GM18519 (cell line): ENCODE data around the gene EIF2B2.
"Not testable (repeated sequence)": the region's sequence is repeated elsewhere in the genome, so short reads cannot be mapped to it uniquely, and the experiment has no call there.

Source experiments
- ATAC-seq: cut with Tn5 transposase; IDR thresholded peaks from one replicate; pipeline ENCODE4 v1.9.1; 2021; ENCODE audit warnings: mild to moderate bottlenecking, moderate library complexity; ENCODE audit not compliant: unreplicated experiment, low FRiP score

Gene EIF2B2

DNA sequence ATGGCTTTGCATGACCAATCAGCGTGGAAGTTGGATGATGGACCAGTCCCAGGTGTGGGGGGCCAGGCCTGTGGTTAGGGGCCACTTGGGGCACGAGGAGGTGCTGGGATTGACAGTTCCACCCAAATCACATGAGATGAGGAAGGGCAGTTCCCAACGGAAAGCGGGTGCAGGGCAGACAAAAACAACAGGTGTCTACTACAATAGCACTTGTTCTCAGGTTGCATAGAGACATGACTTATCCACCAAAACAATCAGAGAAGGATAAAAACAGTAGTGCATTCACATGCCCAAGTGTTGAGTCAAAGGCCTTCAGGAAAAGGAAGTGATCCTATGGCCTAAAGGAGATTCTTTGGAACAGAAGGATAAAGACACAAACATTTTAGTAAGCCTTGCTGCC, 14.6 kb upstream of the EIF2B2 start:
- no peak for ATAC-seq

DNA sequence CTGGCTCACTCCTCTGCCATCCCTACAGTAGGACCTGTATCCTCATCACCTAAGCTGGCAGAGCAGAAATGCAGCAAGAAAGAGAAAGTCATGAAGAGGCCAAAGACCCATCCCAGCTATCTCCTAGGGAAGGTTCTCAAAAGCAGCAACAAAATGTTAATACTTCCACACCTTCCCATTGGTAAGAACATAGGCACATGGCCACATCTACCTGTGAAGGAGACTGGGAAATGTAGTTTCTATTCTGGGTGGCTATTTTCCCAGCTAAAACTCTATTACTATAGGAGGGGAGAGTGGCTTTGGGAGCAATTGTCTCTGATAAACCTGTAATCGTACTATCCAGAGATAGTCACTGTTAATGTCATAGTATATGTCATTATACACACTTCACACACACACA, 13.7 kb upstream of the EIF2B2 start:
- no peak for ATAC-seq

DNA sequence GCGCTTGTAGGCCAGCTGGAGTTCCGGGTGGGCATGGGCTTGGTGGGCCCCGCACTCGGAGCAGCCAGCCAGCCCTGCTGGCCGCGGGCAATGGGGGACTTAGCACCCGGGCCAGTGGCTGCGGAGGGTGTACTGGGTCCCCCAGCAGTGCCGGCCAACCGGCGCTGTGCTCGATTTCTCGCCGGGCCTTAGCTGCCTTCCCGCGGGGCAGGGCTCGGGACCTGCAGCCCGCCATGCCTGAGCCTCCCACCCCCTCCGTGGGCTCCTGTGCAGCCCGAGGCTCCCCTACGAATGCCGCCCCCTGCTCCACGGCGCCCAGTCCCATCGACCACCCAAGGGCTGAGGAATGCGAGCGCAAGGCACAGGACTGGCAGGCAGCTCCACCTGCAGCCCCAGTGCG, 8.5 kb upstream of the EIF2B2 start:
- ATAC-seq, result not testable (repeated sequence)

DNA sequence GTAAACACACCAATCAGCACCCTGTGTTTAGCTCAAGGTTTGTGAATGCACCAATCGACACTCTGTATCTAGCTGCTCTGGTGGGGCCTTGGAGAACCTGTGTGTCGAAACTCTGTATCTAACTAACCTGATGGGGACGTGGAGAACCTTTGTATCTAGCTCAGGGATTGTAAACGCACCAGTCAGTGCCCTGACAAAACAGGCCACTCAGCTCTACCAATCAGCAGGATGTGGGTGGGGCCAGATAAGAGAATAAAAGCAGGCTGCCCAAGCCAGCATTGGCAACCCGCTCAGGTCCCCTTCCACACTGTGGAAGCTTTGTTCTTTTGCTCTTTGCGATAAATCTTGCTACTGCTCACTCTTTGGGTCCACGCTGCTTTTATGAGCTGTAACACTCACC, 6.9 kb upstream of the EIF2B2 start:
- not testable (repeated sequence) for ATAC-seq

DNA sequence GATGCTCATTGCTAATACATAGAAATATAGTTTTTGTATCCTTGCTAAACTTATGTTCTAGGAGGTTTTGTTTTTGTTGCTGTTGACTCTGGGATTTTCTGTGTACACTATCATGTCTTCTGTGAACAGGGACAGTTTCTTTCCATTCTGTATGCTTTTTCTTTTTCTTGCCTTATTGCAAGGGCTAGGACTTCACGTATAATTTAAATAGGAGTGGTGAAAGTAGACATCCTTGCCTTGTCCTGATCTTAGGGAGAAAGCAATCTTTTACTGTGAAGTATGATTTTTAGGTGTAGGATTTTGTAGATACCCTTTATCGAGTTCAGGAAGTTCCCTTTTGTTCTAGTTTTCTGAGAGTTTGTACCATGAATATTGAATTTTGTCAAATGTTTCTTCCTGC, 1.5 kb upstream of the EIF2B2 start:
- no peak for ATAC-seq

DNA sequence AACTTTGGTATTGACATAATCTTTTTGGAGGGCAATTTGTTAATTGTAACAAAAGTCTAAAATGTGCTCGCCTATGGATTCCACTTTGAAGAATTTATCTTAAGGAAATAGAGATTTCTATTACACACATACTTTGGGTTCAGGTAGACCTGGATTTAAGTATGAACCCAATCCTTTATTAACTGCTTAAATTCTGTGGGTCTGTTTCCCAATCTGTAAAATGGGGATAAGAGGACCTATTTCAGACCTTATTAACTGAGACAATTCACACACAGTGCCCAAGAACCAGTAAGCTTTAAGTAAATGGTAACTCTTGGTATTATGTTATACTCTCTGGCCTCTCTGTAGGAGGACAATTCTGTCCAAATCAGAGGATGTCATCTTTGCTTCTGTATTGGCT, 822 bp upstream of the EIF2B2 start:
- ATAC-seq, result no peak

DNA sequence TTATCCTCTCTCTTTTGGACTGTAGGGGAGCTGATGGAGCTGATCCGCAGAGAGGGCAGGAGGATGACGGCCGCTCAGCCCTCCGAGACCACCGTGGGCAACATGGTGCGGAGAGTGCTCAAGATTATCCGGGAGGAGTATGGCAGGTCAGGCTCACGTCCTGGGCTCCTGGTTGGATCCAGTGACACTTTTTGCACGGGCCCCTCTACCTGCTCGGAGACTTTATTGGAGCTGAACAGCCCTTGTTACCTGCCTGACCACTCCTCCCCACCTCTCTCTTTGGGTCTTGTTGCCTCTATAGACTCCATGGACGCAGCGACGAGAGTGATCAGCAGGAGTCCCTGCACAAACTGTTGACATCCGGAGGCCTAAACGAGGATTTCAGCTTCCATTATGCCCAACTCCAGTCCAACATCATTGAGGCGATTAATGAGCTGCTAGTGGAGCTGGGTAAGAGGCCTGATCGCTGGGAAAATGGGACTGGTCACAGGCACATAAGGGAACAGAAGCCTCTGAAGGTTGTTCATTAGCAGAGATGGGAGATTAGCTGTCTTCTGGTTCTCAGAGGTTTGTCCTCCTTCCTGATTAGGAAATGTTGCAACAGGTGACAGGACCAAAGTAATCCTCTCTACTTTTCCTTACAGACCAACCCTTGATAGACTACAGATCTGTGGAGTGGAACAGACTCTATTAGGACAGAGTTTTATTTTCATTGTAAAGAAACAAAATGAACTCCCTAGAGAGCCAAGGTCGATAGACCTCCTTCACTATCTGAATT, 718 bp downstream of the EIF2B2 start:
- no peak for ATAC-seq

DNA sequence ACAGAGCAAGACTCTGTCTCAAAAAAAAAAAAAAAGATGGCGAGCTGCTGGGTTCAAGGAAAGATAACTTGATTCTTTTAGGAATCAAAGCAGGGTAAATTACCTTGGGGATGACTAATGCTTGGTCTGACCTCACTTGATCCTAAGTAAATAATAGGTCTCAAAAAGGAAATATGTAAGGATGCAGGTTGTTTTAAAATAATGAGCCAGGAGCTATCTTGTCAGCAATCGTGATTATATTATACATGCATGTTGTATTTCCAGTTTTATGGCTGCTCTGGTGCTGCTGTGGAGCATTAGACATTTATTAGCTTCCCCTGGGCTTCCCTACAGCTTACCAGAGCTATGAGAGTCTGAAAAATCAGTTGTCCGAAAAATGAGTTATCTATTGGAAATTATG, 2.6 kb downstream of the EIF2B2 start:
- ATAC-seq, result no peak

DNA sequence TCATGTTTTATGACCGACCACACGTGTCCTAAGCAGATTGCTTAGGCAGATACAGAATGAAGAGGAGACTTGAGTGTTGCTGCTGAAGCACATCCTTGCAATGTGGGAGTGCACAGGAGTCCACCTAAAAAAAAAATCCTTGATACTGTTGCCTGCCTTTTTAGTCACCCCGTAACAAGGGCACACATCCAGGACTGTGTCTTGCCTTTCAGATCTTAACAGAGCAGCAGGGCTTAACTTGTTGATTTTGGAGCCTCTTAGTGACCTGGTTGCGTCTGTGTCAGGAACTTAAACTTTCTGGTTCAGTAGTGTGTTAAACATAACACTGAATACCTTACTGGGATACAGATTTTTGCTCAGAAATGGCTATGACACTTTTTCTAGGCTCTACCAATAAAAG, 6.5 kb downstream of the EIF2B2 start:
- no peak for ATAC-seq

DNA sequence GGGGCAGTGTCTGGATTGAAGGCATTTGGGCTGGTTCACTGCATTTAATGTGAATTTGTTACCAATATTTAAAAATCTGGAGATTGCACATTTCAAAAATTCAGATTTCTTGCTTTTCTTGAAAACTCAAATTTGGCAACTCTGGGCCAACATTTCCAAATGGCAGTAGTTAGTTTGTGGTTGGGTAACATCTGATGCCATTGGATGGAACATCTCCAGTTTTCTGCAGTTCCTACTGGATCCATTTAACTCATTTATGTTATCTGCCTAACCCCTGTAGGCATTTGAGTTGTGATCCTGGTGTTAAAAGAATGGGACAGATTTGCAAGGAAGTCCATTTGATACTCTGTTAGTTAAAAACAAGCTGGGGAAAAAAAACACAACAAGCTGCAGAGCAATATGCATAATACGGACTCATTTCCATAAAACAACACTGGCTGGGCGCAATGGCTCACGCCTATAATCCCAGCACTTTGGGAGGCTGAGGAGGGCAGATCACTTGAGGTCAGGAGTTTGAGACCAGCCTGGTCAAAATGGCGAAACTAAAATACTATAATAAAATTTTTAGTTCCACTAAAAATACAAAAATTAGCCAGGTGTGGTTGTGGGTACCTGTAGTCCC, 7.9 kb downstream of the EIF2B2 start:
- ATAC-seq, result no peak

DNA sequence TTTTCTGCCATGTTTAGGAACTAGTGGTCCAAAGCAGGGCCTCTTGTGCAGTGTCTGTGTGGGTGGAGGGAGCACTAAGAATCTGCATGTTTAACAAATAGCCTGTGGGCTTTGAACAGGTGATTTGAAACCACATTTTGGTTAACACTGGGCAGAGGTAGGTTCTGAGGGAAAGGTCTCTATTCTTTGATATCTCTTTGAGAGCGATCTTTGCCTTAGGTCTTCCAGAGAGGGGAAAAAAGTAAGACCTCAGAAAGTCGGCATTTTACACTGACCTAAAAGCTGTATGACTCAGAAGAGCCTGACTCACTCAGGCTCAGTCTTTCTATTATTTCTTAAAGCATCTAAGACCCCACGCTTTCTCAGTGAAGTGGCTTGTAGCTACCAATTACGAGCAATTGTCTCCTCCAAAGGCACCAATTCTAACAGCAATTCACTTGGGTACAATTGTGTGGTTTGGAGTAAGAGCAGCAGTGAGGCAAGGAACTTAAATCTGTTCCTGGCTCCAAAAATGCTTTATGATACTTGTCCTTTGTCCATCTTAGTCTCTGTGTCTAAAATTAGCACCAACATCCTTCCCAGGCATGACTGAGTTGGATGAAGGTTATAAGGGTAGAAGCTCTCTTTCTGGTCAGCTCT, 8.8 kb downstream of the EIF2B2 start:
- no peak for ATAC-seq

DNA sequence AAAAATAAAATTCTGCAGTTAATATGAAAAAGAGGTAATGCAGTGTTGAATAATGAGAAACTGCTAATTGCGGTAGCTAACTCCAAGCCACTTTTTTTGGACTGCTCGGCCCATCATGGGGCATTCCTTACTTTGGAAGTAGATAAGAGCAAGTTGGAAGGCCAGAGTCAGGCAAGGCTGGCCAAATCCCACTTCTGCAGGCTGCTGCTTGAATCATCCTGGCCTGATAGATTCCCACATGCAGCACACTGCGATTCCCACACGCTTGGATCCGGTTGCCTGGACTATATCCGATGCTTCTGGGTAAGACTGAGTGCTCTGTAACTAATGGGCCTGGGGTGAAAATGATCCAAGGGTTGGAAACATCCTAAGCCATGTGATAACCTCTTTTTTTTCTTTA, 10.6 kb downstream of the EIF2B2 start:
- ATAC-seq, result no peak

DNA sequence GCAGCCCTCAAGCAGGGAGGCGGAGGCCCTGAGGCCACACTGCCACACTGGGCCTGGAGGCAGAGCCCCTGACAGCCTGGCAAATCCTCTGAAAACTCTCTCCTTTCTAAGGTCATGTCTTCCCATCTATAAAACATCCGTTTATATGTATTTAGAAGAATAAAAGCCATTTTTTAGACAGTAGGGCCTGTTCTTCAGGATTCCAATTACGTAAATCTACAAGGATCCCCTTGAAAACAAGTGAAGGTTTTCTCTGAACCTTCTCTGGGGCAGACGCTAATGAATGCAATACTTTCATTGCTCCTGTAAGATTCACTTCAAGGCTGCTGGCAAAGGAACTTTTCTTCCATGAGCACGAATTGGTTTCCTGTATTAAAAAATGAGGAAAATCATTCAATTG, 12.8 kb downstream of the EIF2B2 start:
- ATAC-seq, result no peak

DNA sequence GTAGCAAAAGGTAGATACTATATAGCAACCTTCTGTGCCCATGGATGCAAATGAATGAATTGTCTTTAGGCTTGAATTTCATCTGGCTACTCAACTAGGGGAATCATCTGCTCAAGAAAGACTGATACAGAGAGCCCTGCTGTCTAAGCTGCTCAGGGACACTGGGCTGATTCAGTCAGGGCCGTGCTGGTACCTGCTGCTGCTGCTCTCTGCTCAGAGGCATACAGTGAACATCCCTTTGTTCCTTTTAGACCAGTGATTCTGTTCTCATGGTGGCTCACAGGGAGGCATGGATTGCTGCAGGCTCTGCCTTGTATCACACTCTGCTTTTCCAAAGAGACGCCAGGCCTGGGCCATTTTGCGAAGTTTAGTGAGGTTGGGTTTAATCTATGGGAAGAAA, 14.1 kb downstream of the EIF2B2 start:
- ATAC-seq, result no peak

DNA sequence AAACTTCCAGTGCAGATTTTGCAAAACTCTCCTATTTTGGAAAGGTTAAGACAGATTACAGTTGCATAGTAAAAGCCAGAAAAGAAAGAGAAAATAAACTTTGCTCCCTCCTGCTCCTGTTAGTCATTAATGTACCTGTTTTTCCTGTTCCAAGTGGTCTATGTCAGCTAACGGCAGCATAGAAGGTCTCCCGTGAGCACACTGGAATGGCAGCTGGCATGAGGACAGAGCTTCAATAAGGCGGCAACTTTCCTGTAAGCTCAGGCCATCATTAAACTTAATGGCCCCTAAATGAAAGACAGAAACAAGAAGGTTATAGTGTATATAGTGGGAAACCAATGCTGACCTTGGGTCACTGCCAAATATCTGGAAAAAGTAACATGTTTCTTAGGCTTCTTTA, 16.0 kb downstream of the EIF2B2 start:
- ATAC-seq, result no peak

DNA sequence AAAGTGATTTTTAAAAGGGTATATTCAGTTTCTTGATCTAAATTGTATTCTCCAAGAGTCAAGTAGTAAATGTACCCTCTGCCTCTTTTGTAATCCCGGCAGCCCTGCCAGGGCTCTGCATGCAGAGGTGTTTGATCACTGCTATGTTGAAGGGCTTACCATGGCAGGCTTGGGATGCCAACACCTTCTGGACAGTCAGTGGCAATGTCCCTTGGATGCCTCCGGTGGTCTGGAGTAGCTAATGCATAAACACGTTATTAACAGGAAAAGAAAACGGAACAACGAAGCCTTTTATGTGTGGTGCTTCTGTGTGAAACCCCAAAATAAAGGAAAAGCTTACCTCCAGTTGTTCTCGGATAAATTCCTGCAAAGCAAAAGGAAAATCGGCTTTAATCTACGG, 19.9 kb downstream of the EIF2B2 start:
- no peak for ATAC-seq

DNA sequence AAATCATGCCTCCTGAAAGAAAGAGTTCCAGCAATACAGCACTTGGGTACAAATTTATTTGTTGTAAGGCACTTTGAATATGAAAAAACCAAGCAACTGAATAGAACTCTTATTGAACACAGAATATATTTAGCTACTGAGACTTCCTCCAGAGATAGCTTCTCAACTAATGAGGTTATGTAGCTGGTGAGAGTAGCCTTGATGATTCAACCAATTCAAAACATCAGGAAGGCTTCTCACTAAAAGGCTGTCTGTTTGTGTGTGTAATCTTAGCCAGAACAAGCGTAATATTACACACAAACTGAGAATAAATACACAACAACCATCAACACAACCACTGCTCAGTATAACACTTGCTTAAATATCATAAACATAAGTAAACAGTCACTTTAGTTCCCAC, 20.4 kb downstream of the EIF2B2 start:
- no peak for ATAC-seq

DNA sequence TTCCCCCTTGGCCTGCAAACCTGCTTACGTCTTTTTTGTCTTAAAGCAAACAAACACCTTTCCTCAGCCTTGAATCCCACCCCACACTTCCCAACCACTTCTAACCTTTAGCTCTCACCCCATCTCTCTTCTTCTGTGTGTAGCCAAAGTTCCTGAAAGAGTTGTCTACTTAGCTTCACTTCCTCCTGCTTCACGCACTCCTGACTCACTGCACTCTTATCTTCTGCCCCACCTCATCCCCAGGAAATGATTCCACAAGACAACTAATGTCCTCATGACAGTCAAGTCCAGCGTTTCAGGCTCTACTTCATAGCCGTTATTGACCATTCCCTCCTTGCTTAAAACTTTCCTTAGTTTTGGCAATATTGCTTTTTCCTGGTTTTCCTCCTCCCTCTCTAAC, 22.4 kb downstream of the EIF2B2 start:
- no peak for ATAC-seq

DNA sequence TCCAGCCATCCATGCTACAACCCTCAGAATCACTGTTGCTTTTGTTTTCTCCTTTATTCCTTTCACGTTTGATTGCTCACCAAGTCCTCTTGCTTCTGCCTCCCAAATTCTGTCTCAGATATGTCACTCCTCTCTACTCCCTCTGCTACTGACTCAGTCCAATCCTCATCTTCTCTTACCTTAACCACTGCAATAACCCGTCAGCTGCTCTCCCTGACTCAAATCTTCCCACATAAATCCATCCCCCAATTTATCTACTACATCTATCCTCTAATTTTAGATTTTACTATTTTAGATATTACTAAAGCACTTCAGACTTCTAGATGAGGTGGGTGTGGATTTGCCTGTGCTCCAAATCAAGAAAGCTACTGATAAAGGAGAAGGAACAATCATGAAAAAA, 23.2 kb downstream of the EIF2B2 start:
- no peak for ATAC-seq

DNA sequence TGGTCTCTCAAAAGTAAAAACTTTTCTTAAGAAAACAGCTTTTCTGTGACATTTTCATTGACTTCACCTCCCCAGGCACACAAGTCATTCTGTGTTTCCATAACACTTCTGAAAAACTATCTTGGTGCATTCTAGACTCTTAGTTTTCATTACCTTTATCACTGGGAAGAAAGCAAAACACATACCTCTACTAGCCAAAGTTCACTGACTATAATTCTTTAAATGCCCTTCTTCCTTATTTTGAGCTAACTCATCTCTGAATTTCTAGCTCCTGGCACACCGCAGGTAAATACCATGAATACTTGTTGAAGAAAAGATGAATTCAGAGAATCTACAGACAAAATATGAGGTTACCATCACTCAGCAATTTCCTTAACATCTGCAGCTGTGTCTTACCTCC, 27.4 kb downstream of the EIF2B2 start:
- ATAC-seq, result no peak

DNA sequence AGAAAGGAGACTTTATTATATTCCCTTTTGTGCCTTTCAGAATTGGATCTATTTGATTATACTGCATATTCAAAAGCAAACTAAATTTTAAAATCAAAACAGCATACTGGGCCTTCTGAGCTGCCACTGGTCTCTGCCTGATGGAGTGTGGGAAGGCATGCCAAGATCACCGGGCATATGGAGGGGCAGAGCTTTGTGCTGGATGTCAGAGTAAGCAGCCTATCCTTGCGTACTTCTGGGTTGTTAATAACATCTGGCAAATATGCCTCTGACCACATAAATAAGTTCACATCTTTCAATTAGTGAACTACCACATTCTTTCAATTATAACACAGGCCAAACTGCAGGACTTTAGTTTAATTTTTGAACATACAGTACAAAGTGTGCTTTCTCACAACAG, 30.2 kb downstream of the EIF2B2 start:
- ATAC-seq, result no peak

DNA sequence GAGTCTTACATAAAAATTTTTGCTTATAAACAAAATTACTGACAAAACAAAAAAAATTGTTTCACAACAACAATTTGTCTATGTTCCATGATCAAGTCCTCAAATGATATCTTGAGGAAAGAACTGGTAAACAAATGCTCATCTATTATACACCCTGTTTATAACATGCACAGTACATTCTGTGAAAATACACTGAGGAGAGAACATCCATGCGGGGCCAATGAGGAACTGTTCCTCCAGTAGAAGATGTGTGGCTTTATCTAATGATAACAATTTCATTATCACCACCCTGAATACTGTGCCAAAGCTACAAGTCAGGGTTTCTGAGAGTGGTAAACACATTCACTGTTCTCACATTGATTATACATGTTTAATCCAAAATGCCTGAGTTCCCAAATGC, 37.8 kb downstream of the EIF2B2 start:
- ATAC-seq, result no peak
